Lung (tissue), 12 donors: Measurements from ENCODE around the gene COX11. TPM values are rescaled to one million over a fixed set of nuclear protein-coding genes. Genes with fewer than 3 reads are reported as not detected.

Source experiments
- ATAC-seq: fragments of 200-7000 bp; cut with Tn5 transposase; one replicate; pipeline ENCODE4 v1.9.1; 2020; ENCODE audit warnings: moderate number of reproducible peaks; ENCODE audit not compliant: insufficient read depth, low FRiP score
- DNase-seq, 3 donors: peaks; one replicate each; pipeline ENCODE4 v3.0.0-alpha.2; 2013 to 2017
- H3K27ac ChIP-seq, 2 donors: one replicate each; pipeline ENCODE4 v1.5.1; 2013; ENCODE audit warnings: mild to moderate bottlenecking in 2 of 2, moderate library complexity in 2 of 2, control low read depth in 1 of 2, inconsistent platforms in 1 of 2, low read depth in 1 of 2, low read length in 1 of 2
- H3K27me3 ChIP-seq, 3 donors: one replicate each; pipeline ENCODE4 v1.5.1; 2013; ENCODE audit warnings: low read length in 2 of 3; ENCODE audit not compliant: control insufficient read depth in 3 of 3, insufficient read depth in 3 of 3
- H3K36me3 ChIP-seq, 4 donors: one replicate each; pipeline ENCODE4 v1.5.1; 2013; ENCODE audit warnings: low read length in 4 of 4, mild to moderate bottlenecking in 1 of 4, moderate library complexity in 1 of 4; ENCODE audit not compliant: control insufficient read depth in 4 of 4, insufficient read depth in 4 of 4
- H3K4me1 ChIP-seq, 5 donors: one replicate each; pipeline ENCODE4 v1.5.1; 2013; ENCODE audit warnings: low read length in 5 of 5, mild to moderate bottlenecking in 2 of 5, moderate library complexity in 1 of 5; ENCODE audit not compliant: control insufficient read depth in 5 of 5, insufficient read depth in 5 of 5
- H3K4me3 ChIP-seq: one replicate; pipeline ENCODE4 v1.5.1; 2013; ENCODE audit warnings: mild to moderate bottlenecking, control low read depth, moderate library complexity
- H3K9ac ChIP-seq, 2 donors: one replicate each; pipeline ENCODE4 v1.5.1; 2013; ENCODE audit warnings: low read length in 2 of 2, control low read depth in 1 of 2; ENCODE audit not compliant: insufficient read depth in 1 of 2
- H3K9me3 ChIP-seq, 4 donors: one replicate each; pipeline ENCODE4 v1.5.1; 2013; ENCODE audit warnings: low read length in 3 of 4, mild to moderate bottlenecking in 1 of 4, moderate library complexity in 1 of 4; ENCODE audit not compliant: control insufficient read depth in 4 of 4, insufficient read depth in 3 of 4
- CTCF ChIP-seq: IDR thresholded peaks from 2 replicates; pipeline ENCODE4 v1.5.1; 2012; ENCODE audit warnings: mild to moderate bottlenecking; ENCODE audit errors: control extremely low read depth, extremely low read depth
- WGBS, 2 donors: extraction: QIAGEN DNeasy Blood & Tissue Kit; methylation state at CpG; one replicate each; pipeline ENCODE4 v1.1.7; 2013; 5-methylcytosine and 5-hydroxymethylcytosine counted together
- polyA plus RNA-seq, 2 donors: library from polyadenylated mRNA; stranded (reverse); fragments of 200-250 nt; gene quantifications; one replicate each; pipeline ENCODE4 v1.2.1, GENCODE V29; 2013
- total RNA-seq, 2 donors: library from RNA; depleted of rRNA in 1 of 2; stranded (reverse); fragments of >200 nt in 1 of 2; gene quantifications; one replicate each; pipeline ENCODE4 v1.2.1, GENCODE V29; 2014 to 2021
- donor health status: control.
- donor health status: control.
- donor health status: Bipolar disorder and iron deficiency.
- donor health status: healthy.
- donor health status: DM: yes; HTN: yes; CAD: no.

COX11 gene
- total and polyA plus RNA-seq, 4 donors = 21.8 to 44.6 (median 34.4) TPM

GRCh38 chr17:54971147-54971546 is 2.7 kb upstream of the COX11 start:
- no peak for DNase-seq

GRCh38 chr17:54969658-54970572 is 1.5 kb upstream of the COX11 start:
- no peak for ATAC-seq
- Histone ChIP-seq H3K27ac (peak overlapping the region in 1 of 2 donors; percentile 89), H3K36me3 (peaks cover 0 to 5% (median under 1%) of the 10 kb centered on the region in 4 donors), H3K27me3 (no peaks in the 10 kb centered on the region), H3K9ac (peak overlapping the region in 1 of 2 donors; percentile 36), H3K9me3 (no peaks in the 10 kb centered on the region), H3K4me1 (peaks cover 2 to 20% (median 11%) of the 10 kb centered on the region in 5 donors), H3K4me3 (no peak overlapping the region)
- TF ChIP-seq CTCF = no peak
- WGBS, 2 donors = 36 to 51% methylated on average over 7 of the region's 7 CpGs
- no peak for DNase-seq

More at GRCh38 chr17:54971147-54971546, 2.7 kb upstream of the COX11 start:
- H3K36me3 ChIP-seq = peaks cover 0 to 5% (median 0%) of the 10 kb centered on the region in 4 donors
- H3K4me1 ChIP-seq = peaks cover 2 to 20% (median 11%) of the 10 kb centered on the region in 5 donors
- H3K27me3 ChIP-seq = no peaks in the 10 kb centered on the region
- no peak for TF ChIP-seq CTCF
- ATAC-seq = no peak
- no peak overlapping the region for H3K4me3 ChIP-seq
- H3K27ac ChIP-seq = no peak overlapping the region
- no peak overlapping the region for H3K9ac ChIP-seq
- no peaks in the 10 kb centered on the region for H3K9me3 ChIP-seq

GRCh38 chr17:54968988-54969332 is 506 bp upstream of the COX11 start:
- peak overlapping the region; percentile 89 for H3K27ac ChIP-seq
- DNase-seq (peak in 2 of 3 donors; percentile 47 to 49), ATAC-seq (peak; percentile 29)
- H3K9ac ChIP-seq = peak overlapping the region; percentile 84 to 95
- peaks cover 0 to 20% (median 11%) of the 10 kb centered on the region in 5 donors for H3K4me1 ChIP-seq
- H3K9me3 ChIP-seq = no peaks in the 10 kb centered on the region
- H3K36me3 ChIP-seq = peaks cover 0 to 10% (median 3%) of the 10 kb centered on the region in 4 donors
- H3K27me3 ChIP-seq = no peaks in the 10 kb centered on the region
- WGBS, 2 donors = 0% methylated on average over 13 of the region's 13 CpGs
- H3K4me3 ChIP-seq = peak overlapping the region; percentile 59
- TF ChIP-seq CTCF = no peak
